HCT116 (cell line): ENCODE results near the gene ACP1. TPM values are rescaled to one million over a fixed set of nuclear protein-coding genes. Genes with fewer than 3 reads are reported as not detected.

ENCODE experiments used
- ATAC-seq: fragments of 200-7000 bp; cut with Tn5 transposase; 2 replicates; pipeline ENCODE4 v1.9.1; 2020; ENCODE audit warnings: mild to moderate bottlenecking, moderate library complexity
- BruUV-seq: library from RNA; stranded (reverse); fragments of 400-500 nt; replicated peaks from 2 replicates; lab custom pipeline; 2021; lab: Mats Ljungman, UMichigan
- CTCF ChIA-PET: fragments of 300-600 bp; sonication (Branson Sonifier 250); formaldehyde crosslinking; loops from one replicate; lab custom pipeline; 2021; ENCODE audit warnings: antibody characterized with exemption; lab: Charles Lee
- POLR2A ChIA-PET: fragments of 300-600, 350-600 bp; sonication (Branson Sonifier 250); formaldehyde crosslinking; loops from one replicate; lab custom pipeline; 2021; ENCODE audit warnings: antibody characterized with exemption; lab: Charles Lee
- RAD21 ChIA-PET, 2 experiments: fragments of 300-600 bp; sonication (Branson Sonifier 250); formaldehyde crosslinking; loops; one replicate each; lab custom pipeline; 2023; ENCODE audit warnings: low total read pairs in 2 of 2; ENCODE audit not compliant: uncharacterized antibody in 2 of 2, unreplicated experiment in 2 of 2, low non-redundant PET in 1 of 2; lab: Charles Lee
- DNase-seq: peaks from one replicate; pipeline ENCODE4 v3.0.0-alpha.2; 2010; ENCODE audit warnings: low read depth, low spot score
- H2AFZ ChIP-seq: fragments of 200-600 bp; shearing (Covaris generic), sonication (generic); 2 replicates; pipeline ENCODE4 v1.6.1; 2017; ENCODE audit warnings: low read depth, mixed run types, mixed read lengths, antibody characterized with exemption, low read length; ENCODE audit not compliant: poor library complexity, severe bottlenecking
- H3K27ac ChIP-seq: 2 replicates; pipeline ENCODE4 v1.5.1; 2012; ENCODE audit warnings: low read depth, low read length
- H3K27me3 ChIP-seq: fragments of 200-600 bp; sonication (generic); 2 replicates; pipeline ENCODE4 v1.6.1; 2016; ENCODE audit warnings: mixed run types, low read length, mixed read lengths; ENCODE audit not compliant: insufficient read depth
- H3K36me3 ChIP-seq, 2 experiments: fragments of 200-500 bp in 1 of 2; fragments of 200-600 bp in 1 of 2; sonication (Bioruptor generic) in 1 of 2; sonication (generic) in 1 of 2; 2 replicates each; pipeline versions ENCODE4 v1.5.1 to v1.6.1; 2014 to 2016; ENCODE audit warnings: low read length in 2 of 2, inconsistent platforms in 1 of 2, mixed read lengths in 1 of 2, mixed run types in 1 of 2; ENCODE audit not compliant: insufficient read depth in 2 of 2, control insufficient read depth in 1 of 2
- H3K4me1 ChIP-seq, 2 experiments: fragments of 200-600 bp in 1 of 2; sonication (generic) in 1 of 2; 2 replicates each; pipeline versions ENCODE4 v1.5.1 to v1.6.1; 2012 to 2017; ENCODE audit warnings: low read length in 2 of 2, inconsistent platforms in 1 of 2, mild to moderate bottlenecking in 1 of 2, mixed read lengths in 1 of 2, mixed run types in 1 of 2, moderate library complexity in 1 of 2; ENCODE audit not compliant: insufficient read depth in 2 of 2, control insufficient read depth in 1 of 2
- H3K4me2 ChIP-seq: fragments of 200-600 bp; sonication (generic); 2 replicates; pipeline ENCODE4 v1.6.1; 2017; ENCODE audit warnings: mixed run types, low read length, mixed read lengths
- H3K4me3 ChIP-seq, 2 experiments: fragments of 200-600 bp in 1 of 2; sonication (generic) in 1 of 2; replicated peaks in 1 of 2; 2 replicates each; pipeline ENCODE4 v1.5.1; 2011 to 2016; ENCODE audit warnings: low read length in 2 of 2, control low read depth in 1 of 2, low read depth in 1 of 2, mild to moderate bottlenecking in 1 of 2, mixed read lengths in 1 of 2, mixed run types in 1 of 2
- H3K79me2 ChIP-seq: fragments of 200-600 bp; sonication (generic); 2 replicates; pipeline ENCODE4 v1.6.1; 2017; ENCODE audit warnings: mild to moderate bottlenecking, mixed run types, low read length, moderate library complexity, mixed read lengths; ENCODE audit not compliant: insufficient read depth
- H3K9ac ChIP-seq: fragments of 200-600 bp; sonication (generic); 2 replicates; pipeline ENCODE4 v1.6.1; 2016; ENCODE audit warnings: low read length, mixed read lengths
- H3K9me2 ChIP-seq: fragments of 200-600 bp; sonication (generic), shearing (Covaris generic); 2 replicates; pipeline ENCODE4 v1.6.1; 2017; ENCODE audit warnings: mixed run types, mild to moderate bottlenecking, moderate library complexity; ENCODE audit not compliant: insufficient read depth
- H3K9me3 ChIP-seq, 2 experiments: fragments of 200-500 bp in 1 of 2; fragments of 200-600 bp in 1 of 2; sonication (Bioruptor generic) in 1 of 2; sonication (generic) in 1 of 2; 2 replicates each; pipeline ENCODE4 v1.6.1; 2014 to 2017; ENCODE audit warnings: low read length in 2 of 2, mixed read lengths in 2 of 2, inconsistent platforms in 1 of 2, low read depth in 1 of 2, mild to moderate bottlenecking in 1 of 2, mixed run types in 1 of 2, moderate library complexity in 1 of 2; ENCODE audit not compliant: control insufficient read depth in 1 of 2, insufficient read depth in 1 of 2
- H4K20me1 ChIP-seq: fragments of 200-600 bp; sonication (generic), shearing (Covaris generic); 2 replicates; pipeline ENCODE4 v1.6.1; 2017; ENCODE audit warnings: mixed run types, mild to moderate bottlenecking, moderate library complexity; ENCODE audit not compliant: insufficient read depth
- ATF3 ChIP-seq: IDR thresholded peaks from 2 replicates; pipeline ENCODE4 v1.6.1; 2012
- FOSL1 ChIP-seq: IDR thresholded peaks from 2 replicates; pipeline ENCODE4 v1.6.1; 2012; ENCODE audit warnings: low read depth
- REST ChIP-seq: IDR thresholded peaks from 2 replicates; pipeline ENCODE4 v1.6.1; 2012; ENCODE audit warnings: low read depth
- SIN3A ChIP-seq: IDR thresholded peaks from 2 replicates; pipeline ENCODE4 v1.6.1; 2012; ENCODE audit warnings: low read depth
- intact Hi-C: fragments of 100-400 bp; cut with micrococcal nuclease; formaldehyde crosslinking; loops from 2 replicates; pipeline ENCODE4 v1.10.0; 2022
- total RNA-seq: library from RNA; stranded (reverse); gene quantifications from one replicate; pipeline ENCODE4 v1.2.1, GENCODE V29; 2021; ENCODE audit not compliant: unreplicated experiment

ACP1 gene
- total RNA-seq, 1 experiment from 2014 or later, result 113 TPM

DNA sequence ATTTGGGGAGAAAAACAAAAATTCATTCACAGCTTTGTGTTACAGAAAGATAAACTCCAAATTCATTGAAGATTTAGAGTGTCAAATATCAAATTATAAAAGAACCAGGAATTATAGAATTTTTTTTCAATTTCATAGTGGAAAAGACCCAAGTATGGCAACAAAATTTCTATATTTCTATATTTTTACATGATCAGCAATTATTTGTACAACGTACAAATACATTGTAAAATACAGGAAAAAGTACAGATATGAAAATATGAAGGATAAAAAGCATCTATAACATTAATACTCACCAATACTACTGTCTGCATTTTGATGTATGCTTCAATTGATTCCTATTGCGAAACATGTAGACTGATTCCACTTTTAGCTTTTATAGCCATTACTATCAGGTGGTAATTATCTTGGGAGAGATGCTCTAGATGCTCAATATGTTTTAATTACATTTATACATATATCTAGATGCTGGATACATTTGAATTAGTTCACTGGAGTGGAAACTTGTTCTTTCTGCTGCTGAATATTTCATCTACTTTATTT lies 4.9 kb upstream of the ACP1 start:
- H3K27me3 ChIP-seq, result no peaks in the 10 kb centered on the region
- H2AFZ ChIP-seq, result no peak overlapping the region
- H3K4me1 ChIP-seq, result peaks cover 4 to 15% of the 10 kb centered on the region in 2 experiments; a peak in 3 of 4 replicates
- H3K36me3 ChIP-seq, result no peaks in the 10 kb centered on the region
- H3K79me2 ChIP-seq, result peaks cover 13% of the 10 kb centered on the region
- no peak overlapping the region for H3K4me3 ChIP-seq
- H3K9me3 ChIP-seq, result peaks cover 8 to 14% of the 10 kb centered on the region in 2 experiments; a peak in 3 of 4 replicates
- no peak overlapping the region for H3K27ac ChIP-seq
- no peaks in the 10 kb centered on the region for H4K20me1 ChIP-seq
- ChIA-PET POLR2A (no interaction called here), RAD21 (no interaction called here), CTCF (no interaction called here)
- no peak overlapping the region for H3K9ac ChIP-seq
- H3K9me2 ChIP-seq, result no peaks in the 10 kb centered on the region
- ATAC-seq (no peak), DNase-seq (no peak)
- H3K4me2 ChIP-seq, result no peak overlapping the region
- BruUV-seq, result no TSS peak
- no peak for TF ChIP-seq SIN3A
- no peak for TF ChIP-seq REST
- TF ChIP-seq ATF3, result no peak
- TF ChIP-seq FOSL1, result no peak
- intact Hi-C loops, result no loop called here
